Measurements from ENCODE around the gene FGD6.

FGD6 gene

DNA sequence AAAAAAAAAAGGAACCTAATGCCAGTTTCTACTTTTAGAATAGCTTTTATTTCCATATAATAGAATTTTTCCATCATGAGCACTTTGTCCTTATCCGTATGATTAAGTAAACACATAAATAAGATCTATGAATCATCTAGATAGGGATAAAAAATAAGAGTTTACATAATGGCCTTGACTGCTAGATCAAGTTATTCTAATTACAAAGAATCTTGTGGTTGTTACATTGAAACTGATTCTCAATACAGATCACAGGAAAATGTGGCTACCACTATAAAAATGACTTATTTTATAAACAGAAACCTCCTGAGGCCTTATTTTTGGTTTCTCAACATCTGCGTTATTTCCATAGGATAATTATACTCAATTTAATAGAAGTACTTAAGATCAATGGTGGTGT lies 179.4 kb downstream of the FGD6 start:
- DNase-seq (ENCODE audit: low read depth): no peak
- TF ChIP-seq MAX (IDR thresholded peaks at IDR 0.05; ENCODE audit: low read depth, low read length): no peak
- TF ChIP-seq, protein P1, sequence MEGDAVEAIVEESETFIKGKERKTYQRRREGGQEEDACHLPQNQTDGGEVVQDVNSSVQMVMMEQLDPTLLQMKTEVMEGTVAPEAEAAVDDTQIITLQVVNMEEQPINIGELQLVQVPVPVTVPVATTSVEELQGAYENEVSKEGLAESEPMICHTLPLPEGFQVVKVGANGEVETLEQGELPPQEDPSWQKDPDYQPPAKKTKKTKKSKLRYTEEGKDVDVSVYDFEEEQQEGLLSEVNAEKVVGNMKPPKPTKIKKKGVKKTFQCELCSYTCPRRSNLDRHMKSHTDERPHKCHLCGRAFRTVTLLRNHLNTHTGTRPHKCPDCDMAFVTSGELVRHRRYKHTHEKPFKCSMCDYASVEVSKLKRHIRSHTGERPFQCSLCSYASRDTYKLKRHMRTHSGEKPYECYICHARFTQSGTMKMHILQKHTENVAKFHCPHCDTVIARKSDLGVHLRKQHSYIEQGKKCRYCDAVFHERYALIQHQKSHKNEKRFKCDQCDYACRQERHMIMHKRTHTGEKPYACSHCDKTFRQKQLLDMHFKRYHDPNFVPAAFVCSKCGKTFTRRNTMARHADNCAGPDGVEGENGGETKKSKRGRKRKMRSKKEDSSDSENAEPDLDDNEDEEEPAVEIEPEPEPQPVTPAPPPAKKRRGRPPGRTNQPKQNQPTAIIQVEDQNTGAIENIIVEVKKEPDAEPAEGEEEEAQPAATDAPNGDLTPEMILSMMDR (IDR thresholded peaks at IDR 0.05; ENCODE audit: low read depth, low read length): no peak
- no peak for TF ChIP-seq MYC (IDR thresholded peaks at IDR 0.05; ENCODE audit: low read depth, low read length)
- no peak for TF ChIP-seq POLR2A (IDR thresholded peaks at IDR 0.05; ENCODE audit: extremely low read depth, insufficient read length)
- no peak overlapping the region for H3K4me3 ChIP-seq (ENCODE audit: low read depth, low read length)

- TF ChIP-seq MYC (IDR thresholded peaks at IDR 0.05; ENCODE audit: low read depth, low read length) (no peak), POLR2A (IDR thresholded peaks at IDR 0.05; ENCODE audit: extremely low read depth, insufficient read length) (no peak), MAX (IDR thresholded peaks at IDR 0.05; ENCODE audit: low read depth, low read length) (no peak)
- TF ChIP-seq, protein P1 (IDR thresholded peaks at IDR 0.05; ENCODE audit: low read depth, low read length): no peak
- DNase-seq (ENCODE audit: low read depth): no peak
- H3K4me3 ChIP-seq (ENCODE audit: low read depth, low read length): no peak overlapping the region
Measured at GRCh38 chr12:95034750-95035149, 182.5 kb downstream of the FGD6 start.
